M059J (cell line): ENCODE data around the gene KPNB1. TPM values are rescaled to one million over a fixed set of nuclear protein-coding genes. Genes with fewer than 3 reads are reported as not detected.
"Not testable (repeated sequence)": the region's sequence is repeated elsewhere in the genome, so short reads cannot be mapped to it uniquely, and the experiment has no call there.

Experiments used
- DNase-seq: peaks from one replicate; pipeline ENCODE4 v3.0.0-alpha.2; 2012; ENCODE audit warnings: low read depth
- total RNA-seq: library from RNA; depleted of rRNA; stranded (reverse); fragments of >200 nt; shearing (Covaris generic); gene quantifications from 2 replicates; pipeline ENCODE4 v1.2.3, GENCODE V29; 2014

The KPNB1 gene
- total RNA-seq, 1 experiment from 2014 or later = 297 TPM

DNA sequence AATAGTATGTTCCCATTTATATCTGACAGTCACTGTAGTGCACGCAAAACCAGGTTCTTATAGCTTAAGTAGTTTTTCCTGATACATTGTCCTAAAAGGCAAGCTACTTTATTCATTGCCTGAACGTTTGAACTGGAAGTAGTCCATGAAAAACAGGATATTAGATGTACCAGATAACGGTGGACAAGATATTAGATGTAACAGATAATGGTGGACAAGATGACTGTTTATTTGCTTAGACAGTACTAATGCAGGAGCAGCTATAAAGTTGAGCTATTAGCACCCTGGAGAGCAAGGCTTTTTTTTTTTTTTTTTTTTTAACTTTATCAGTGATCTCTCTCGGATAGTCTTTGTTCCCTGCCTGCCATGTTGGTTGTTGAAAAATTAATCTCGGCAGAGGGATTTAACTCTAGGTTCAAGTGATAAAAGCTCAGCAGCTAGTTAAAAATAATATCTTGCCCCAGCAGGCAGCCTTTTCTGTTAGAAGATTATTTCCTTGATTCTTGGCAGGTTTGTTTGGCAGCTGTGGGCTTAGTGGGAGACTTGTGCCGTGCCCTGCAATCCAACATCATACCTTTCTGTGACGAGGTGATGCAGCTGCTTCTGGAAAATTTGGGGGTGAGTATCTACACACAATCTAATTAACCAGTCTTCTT is 26.9 kb downstream of the KPNB1 start:
- no peak for DNase-seq

DNA sequence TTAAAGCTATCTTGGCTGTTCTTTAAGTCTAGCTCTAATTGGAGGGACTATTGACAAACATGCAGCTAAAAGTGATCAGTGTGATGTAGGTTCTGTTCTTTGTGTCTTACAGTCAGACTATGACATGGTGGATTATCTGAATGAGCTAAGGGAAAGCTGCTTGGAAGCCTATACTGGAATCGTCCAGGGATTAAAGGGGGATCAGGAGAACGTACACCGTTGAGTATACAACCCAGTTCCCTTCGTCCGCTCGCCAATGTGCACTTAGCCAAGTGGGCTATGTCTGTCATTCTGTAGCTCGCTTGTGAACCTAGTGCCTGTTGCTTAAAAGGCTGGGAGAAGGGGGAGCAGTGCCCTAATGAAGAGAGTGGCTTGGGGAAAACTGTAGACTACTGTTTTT is 28.5 kb downstream of the KPNB1 start:
- DNase-seq = no peak

DNA sequence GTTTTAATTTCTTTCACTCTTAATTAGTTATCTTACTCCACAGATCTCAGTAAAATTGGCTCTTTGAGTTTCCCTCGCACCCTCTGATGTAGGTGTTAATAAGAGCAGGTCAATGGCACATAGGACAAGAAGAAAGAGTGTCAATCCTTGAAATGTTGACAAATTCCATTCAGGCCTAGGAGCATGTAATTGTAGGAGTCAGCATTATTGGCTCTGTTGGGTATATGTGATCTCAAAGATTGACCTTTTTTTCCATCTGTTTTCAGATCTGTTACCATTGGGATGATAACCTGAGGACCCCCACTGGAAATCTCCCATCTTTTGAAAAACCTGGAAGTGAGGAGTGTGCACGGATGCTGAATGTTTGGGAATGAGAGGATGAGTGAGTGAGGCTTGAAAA is 32.4 kb downstream of the KPNB1 start:
- DNase-seq = no peak

DNA sequence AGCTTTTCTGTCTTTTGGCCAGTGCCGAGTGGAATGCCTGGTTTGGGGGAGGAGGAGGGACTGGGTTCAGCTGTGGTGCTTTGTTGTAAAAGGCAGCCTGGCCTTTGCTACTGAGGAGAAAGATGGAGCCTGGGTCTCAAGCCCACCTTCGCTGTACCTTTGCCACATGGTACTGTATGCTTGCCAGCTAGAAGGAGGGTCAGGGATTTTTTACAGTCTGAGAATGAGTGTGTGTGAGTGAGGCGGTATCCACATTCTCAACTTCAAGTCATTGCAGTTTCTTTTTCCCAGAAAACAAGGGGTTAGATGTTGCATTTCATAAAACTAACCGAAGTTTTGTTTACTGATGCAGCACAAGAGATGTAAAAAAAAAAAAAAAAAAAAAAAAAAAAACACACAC is 33.0 kb downstream of the KPNB1 start:
- DNase-seq = not testable (repeated sequence)

DNA sequence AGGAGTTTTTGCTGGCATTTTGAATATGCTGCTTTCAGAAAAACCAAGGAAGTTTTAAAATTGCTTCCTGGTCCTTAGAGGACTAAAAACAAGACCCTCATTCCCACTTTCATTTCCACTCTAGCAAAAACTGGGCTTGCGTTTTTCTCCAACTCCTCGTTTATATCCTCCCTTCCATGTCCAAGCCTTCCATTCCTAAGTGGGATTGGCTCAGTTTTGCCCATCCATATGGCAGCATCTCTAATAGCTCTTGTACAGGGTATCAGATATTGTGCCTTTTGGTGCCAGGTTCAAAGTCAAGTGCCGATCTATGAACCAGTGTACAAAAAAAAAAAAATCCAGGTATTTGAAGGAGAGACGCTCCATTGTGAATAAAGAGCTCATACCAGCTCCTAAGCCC is 34.3 kb downstream of the KPNB1 start:
- no peak for DNase-seq

DNA sequence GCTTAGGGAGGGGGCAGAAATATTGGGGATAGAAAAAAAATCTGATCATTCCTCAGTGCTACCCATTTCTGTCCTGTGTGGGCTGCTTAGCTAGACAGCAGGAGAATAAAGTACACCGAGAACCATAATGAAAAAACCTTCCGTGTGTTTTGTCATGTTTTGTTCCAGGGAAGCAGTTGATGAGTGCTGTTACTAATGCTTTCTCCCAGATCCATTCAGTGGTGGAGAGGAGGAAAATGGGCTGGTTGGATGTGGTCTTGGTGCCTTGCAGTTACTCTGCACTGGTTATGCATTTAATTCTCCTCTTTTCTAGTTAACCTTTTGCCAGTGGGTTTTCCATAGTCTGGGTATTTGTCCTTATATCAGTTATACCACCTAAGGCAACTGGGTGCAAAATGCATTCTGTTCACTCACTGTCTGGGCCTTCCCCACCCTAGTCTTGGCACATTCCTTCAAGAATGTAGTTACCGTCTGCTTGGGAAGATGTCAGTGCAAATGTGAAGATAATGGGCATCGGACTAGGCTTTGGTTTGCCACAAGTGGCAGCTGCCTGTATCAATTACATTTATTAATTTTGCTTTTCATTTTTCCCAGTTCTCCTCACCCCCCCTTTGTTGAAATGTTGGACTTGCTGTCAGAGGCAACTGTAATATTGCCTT is 34.9 kb downstream of the KPNB1 start:
- DNase-seq = no peak

DNA sequence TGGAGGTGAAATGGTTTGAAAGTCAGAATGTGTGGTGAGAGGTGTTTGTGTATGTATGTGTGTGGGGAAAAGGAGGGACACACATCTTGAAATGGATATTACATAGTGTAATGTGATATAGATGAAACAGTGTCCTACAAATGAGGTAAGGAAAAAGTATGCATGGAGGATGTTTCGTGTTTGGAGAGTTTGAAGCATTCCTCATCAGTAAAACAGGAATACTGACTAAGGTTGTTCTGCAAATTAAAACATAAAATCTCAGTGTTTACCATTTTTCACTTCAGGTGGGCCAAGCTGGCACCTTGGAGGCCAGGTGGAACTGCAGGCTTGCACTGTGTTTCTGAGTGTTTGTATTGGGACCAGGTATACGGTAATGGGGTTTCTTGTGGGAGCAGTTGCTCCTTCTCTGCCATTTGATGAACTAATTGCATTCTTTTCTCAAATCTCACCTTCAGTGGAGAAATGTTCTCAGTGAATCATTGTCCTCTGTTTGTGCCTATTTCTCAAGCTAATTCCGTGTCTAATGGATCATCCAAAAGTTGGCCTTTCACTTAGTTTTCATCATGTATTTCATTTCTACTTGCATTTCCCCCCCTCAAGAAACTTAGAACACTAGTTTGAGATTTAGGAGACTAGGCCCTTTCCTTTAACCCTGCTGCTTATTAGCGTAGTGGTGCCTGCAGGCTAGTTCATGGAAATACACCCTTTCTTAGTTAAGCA is 36.0 kb downstream of the KPNB1 start:
- no peak for DNase-seq

DNA sequence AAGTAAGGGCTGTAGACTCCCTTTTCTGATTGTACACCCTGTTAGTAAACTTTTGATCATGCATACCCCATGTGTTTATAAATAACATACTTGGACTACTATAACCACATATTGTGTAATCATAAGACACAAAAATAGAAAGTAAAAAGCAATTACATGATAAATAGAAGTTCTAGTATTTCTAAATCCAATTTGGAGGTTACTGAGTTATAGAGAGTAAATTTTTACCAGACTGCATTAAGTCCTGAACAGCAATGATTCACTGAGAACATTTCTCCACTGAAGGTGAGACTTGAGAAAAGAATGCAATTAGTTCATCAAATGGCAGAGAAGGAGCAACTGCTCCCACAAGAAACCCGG is 36.5 kb downstream of the KPNB1 start:
- DNase-seq = peak; percentile 61

DNA sequence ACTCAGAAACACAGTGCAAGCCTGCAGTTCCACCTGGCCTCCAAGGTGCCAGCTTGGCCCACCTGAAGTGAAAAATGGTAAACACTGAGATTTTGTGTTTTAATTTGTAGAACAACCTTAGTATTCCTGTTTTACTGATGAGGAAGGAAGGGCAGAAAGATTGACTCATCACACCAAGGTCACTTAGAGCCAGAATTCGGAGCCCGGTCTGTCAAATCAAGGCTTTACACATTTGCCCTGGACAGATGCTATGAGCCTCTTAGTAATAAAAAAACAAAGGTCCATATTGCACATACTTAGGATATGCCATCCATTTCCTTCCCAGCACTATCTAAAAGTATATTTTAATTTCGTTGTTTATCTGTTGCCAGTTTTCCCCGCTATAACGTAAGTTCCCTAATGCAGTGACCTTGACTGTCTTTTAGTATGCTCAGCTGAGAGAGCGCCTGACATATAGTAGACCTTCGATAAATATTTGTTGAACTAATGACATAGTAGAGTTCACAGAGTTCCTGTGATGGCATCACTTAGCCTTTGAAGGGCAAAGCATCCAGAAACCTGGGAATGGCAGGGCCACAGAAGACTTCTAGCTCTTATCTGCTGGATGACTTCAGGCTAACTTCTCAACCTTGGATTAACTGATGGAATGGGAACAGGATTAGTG is 37.1 kb downstream of the KPNB1 start:
- peak; percentile 58 for DNase-seq

DNA sequence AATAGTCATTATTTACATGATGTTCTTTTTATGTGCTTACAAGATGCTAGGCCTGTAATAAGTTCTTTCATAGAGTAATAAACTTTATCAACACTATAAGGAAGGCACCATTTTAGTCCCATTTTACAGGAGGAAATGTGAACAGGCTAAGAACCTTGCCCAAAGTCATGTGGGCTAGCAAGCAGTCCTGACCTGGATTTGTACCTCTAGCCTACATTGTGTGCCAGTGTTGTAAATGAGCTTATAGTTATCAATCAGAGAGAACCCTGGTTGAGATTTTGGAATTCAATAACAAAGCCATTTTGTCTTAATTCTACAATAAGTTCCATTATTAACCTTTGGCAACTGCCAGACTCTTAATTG is 37.6 kb downstream of the KPNB1 start:
- no peak for DNase-seq

DNA sequence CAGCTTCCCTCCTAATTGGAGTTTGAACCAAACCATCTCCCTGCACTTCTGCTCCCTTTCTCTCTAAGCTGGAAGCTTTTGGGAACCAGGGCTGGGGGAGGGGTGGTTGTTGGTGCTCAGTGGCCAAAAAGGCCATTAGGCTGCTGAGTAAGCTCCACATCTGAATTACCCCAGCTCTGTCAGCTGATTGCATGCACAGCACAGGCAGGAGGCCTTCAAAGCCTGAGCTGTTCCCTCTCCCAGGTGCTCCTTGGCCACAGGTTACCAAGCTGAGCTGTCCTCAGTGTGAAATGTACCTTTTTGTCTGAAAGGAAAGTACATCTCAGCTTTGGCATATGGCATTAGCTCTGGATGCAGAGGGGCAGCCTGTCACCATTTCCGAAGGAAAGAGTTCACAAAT is 38.0 kb downstream of the KPNB1 start:
- peak; percentile 47 for DNase-seq

DNA sequence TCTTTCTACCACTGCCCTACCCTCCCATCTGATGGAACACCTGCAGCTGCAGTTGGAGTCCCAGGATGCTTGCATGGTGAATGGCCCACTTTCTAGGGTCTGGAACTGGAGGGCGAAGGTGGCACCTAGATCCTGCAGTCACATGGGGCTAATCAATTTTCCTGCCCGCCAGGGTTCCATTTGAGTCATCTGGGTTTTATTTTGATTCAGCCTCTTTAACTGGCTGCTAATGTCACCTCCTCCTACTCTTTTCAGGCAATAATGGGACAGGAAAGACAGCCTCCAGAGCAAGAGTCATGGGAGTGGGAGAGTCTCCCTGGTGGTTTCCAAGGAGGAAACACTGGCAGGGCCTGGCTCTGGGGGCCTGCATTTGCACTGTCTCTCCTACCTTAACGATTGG is 40.4 kb downstream of the KPNB1 start:
- DNase-seq = no peak

DNA sequence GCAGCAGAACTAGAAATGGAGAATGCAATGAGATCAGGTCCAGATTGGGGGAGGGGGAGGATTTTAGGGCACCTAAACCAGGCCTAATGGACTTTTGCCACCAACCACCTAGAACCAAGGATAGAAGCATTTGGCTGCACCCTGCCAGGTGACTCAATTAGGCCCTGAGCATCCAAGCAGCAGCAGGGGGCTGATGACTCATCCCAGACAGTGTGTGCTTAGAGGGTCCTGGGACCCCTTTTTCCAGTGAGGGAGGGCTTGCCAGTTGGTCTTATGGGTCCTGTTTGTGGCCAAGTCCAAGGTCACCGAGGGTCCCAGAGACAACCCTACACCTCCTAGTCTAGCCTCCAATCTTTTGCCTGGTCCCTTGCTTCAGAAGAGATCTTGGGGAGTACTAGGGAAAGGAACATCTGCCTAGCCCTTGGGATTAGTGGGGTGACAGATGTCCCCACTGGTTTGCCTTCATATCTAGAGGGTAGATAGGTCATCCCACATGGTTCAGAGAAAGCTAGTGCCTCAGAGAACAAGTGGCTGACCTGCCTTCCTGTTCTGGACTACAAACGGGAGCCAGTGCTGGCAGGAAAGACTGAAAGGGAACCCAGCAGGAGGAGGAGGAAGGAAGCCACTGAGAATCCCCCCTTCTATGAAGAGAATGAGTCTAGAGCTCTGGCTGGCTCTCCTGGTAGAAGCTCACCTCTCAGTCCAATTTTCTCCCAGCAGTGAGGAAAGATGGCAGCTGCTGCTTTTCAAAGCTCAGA is 42.6 kb downstream of the KPNB1 start:
- DNase-seq = no peak

DNA sequence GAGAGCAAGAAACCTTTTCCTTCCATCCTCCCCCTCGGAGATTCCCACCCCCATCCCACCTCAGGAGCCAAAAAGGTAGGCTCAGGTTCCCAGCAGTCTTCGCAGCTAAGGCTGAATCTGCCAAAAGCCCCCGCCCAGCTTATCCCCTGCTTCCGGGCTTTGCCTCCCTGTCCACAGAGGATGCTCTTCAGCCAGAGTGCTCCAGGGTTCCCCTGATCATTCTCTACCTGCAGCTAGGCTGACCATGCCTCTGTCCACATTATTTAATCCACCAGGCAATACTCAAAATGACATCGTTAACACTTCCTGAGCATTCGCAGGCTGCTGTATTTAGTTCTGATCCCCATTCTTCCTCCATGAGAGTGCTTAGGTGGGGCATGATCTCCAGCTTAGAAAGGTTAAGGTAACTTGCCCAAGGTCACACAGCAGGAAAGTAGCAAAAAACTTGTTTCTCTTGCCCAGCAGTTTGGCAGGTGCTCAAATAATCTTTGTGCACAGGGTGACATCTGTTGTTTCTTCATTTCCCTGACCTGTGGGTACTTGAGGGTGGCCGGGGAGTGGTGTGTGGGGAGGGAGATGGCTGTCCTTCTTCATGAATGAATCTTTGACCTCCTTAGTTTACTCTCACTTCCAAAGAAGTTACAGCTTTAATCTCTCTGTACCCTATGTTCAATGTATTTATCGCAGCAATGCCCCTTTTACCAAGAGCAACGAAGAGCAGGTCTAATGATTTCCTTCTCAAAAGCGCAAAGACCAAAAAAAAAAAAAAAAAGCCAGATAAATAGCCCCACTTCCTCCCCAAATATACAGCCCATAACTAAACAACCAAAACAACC is 43.4 kb downstream of the KPNB1 start:
- no peak for DNase-seq

DNA sequence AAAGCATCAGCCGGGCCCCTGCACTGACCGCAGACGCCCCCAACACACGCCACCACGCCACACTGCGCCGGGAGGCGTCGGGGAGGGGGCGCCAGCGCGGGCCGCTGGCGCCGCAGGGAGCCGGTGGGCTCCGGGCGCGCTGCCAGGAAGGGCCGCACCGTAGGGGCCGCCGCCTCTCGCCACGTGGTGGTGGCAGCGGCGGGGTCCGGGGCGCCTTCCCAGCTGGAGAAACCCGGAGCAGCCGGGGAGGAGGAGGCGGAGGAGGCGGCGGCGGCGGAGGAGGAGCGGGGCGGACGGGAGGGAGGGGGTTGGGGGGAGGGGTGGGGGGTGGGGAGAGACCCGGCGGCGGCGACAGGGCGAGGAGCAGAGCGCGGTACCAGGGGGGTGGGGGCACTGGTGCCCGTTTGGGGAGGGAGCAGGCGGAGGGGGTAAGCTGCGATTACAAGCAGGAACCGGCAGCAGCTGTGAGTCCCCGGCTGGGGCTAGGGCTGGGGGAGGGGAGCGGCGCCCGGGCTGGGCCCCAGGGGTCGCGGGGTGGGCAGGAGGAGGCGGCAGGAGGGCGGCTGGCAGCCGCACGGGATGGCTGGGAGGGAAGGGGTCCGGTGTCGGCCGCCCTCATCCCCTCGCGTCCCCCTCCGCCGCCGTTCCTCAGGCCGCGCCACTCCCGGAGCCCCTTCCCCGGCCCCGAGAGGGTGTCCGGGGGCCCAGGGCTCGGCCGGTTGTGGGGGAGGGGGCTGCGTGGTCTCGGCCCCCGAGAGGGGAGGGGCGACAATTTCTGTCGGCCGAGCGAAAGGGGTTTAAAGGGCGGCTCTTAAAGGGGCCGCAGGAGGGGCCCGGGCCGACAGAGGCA is 44.2 kb downstream of the KPNB1 start, which contains the start of gene TBKBP1:
TBKBP1 (plus strand) TSS at position 431 of the 850 bp plus-strand sequence. CDS start 1,952 bp downstream, outside the sequence.
- no peak for DNase-seq

DNA sequence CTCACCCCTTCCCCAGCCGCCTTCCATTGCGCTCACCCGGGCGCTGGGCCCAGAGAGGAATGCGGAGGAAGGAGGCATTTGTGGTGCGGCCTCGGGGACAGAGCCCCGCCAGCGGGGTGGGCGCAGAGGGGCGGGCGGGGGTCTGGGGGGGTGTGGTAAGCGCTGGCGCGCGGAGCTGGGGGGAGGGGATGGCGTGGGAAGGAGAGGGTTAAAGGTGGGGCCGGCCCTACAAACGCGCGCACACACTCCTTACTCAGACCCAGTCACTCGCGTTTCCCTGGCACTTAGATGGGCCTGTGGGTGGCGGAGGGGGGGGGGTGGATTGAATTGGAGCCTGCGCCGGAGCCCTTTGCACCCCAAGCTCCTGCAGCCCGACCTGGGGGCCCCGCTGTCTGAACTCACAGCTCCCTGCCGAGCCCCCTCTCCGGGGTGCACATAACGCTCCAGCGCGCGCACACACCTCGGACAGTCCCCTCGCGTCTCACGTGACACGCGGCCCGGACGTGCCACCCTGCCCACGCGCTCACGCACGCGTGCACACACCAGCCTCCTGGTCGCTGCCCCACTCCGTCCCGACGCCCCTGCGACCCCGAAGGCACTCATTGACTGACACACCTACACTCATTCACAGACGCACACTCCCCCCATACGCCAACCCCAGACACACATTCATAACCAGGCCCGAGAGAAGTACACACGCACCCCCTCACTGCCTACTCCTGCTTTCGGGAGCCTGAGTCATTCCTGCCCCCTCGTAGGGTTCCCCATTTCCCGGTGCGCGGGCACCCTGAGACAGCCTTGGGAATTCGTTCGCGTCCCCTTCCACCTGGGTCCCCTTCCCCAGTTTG is 45.1 kb downstream of the KPNB1 start:
- no peak for DNase-seq

DNA sequence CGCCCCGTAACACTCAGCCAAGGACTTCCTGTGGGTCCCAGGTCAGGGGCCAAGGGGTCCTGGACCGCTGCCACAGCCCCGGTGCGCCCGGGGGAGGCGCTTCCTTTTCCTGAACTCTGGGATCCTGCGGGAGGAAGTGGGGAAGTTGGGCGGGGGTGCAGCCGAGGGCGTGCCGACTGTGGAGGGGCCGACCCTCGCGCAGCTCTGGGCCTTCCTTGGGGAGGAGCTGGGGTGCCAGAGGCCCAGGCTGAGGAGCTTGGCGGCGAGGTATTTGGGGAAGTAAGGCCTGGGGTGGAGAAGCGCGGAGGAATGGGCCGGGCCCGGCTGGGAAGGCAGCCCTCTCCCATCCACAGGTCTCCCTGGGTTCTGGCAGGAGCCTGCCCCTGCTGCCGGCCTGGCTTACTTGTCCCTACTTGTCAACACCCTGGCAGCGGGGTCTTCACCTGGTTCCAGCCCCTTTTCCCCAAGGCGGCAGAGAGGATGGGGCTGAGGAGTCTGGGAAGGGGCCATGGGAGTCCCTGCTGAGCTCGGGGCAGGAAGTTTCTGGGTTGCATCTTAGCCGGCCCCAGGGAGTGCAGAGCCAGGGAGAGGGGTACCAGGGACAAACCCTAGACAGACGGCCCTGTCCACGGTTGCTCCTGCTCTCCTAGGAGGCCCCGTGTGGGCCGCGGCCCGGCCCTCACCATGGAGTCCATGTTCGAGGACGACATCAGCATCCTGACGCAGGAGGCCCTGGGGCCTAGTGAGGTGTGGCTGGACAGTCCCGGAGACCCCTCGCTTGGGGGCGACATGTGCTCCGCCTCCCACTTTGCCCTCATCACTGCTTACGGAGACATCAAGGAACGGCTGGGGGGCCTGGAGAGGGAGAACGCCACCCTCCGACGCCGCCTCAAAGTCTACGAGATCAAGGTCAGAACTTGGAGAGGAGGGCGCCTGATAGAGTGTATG is 46.0 kb downstream of the KPNB1 start:
- DNase-seq = no peak
